Neural cell (in vitro differentiated cells): ENCODE results near the gene PNRC2.

Experiments
- EP300 ChIP-seq: fragments of 450-650 bp; conservative IDR thresholded peaks from 2 replicates; pipeline ENCODE4 v1.6.1; 2014; ENCODE audit warnings: antibody characterized with exemption, mild to moderate bottlenecking, moderate library complexity; ENCODE audit not compliant: poor library complexity, severe bottlenecking
- EZH2 ChIP-seq: fragments of 200-600, 300-800 bp; shearing (Covaris generic), sonication (generic); IDR thresholded peaks from 2 replicates; pipeline ENCODE4 v1.6.1; 2014; ENCODE audit warnings: antibody characterized with exemption, low read length, borderline replicate concordance, mild to moderate bottlenecking; ENCODE audit not compliant: insufficient read depth, poor library complexity, severe bottlenecking
- MXI1 ChIP-seq: fragments of 450-650 bp; conservative IDR thresholded peaks from 2 replicates; pipeline ENCODE4 v1.6.1; 2014; ENCODE audit warnings: antibody characterized with exemption, mild to moderate bottlenecking; ENCODE audit not compliant: poor library complexity, severe bottlenecking
- POLR2AphosphoS5 ChIP-seq: IDR thresholded peaks from 2 replicates; pipeline ENCODE4 v1.6.1; 2012
- RAD21 ChIP-seq: fragments of 450-650 bp; conservative IDR thresholded peaks from 2 replicates; pipeline ENCODE4 v1.6.1; 2014; ENCODE audit warnings: antibody characterized with exemption, mild to moderate bottlenecking, moderate library complexity
- TAF1 ChIP-seq: IDR thresholded peaks from 2 replicates; pipeline ENCODE4 v1.6.1; 2012; ENCODE audit warnings: low read depth
- TF ChIP-seq, protein P1 (sequence below): fragments of 450-650 bp; IDR thresholded peaks from 2 replicates; pipeline ENCODE4 v1.5.1; 2014; ENCODE audit warnings: antibody characterized with exemption, mild to moderate bottlenecking, moderate library complexity; ENCODE audit not compliant: poor library complexity, severe bottlenecking

DNA sequence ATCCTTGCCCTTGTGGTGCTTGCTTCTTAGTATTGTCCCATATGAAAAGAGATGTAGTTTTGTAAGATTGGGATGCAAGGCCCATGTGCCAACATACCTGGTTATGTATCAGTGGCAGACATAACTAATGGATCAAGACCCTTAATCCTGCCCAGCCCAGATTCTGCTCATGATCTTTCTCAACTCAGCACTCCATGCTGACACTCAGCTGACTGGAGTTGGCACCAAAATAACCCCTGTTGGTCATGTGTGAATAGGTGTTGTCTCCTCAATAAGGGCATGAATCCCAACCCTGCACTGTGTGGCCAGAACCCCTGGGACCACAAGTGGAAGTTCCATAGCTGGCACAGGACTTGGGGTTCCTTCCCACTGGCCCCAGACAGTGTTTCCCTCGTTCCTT, 32.5 kb upstream of the PNRC2 start:
- no peak for TF ChIP-seq EZH2
- TF ChIP-seq, protein P1, sequence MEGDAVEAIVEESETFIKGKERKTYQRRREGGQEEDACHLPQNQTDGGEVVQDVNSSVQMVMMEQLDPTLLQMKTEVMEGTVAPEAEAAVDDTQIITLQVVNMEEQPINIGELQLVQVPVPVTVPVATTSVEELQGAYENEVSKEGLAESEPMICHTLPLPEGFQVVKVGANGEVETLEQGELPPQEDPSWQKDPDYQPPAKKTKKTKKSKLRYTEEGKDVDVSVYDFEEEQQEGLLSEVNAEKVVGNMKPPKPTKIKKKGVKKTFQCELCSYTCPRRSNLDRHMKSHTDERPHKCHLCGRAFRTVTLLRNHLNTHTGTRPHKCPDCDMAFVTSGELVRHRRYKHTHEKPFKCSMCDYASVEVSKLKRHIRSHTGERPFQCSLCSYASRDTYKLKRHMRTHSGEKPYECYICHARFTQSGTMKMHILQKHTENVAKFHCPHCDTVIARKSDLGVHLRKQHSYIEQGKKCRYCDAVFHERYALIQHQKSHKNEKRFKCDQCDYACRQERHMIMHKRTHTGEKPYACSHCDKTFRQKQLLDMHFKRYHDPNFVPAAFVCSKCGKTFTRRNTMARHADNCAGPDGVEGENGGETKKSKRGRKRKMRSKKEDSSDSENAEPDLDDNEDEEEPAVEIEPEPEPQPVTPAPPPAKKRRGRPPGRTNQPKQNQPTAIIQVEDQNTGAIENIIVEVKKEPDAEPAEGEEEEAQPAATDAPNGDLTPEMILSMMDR: no peak
- no peak for TF ChIP-seq TAF1
- no peak for TF ChIP-seq EP300
- TF ChIP-seq RAD21: no peak
- TF ChIP-seq MXI1: no peak
- no peak for TF ChIP-seq POLR2AphosphoS5
